Measurements from ENCODE around the gene ATG16L1. TPM values are rescaled to one million over a fixed set of nuclear protein-coding genes. Genes with fewer than 3 reads are reported as not detected.

ATG16L1 gene
- total RNA-seq, 2 experiments from 2014 or later, result 31.8 to 44.9 TPM

DNA sequence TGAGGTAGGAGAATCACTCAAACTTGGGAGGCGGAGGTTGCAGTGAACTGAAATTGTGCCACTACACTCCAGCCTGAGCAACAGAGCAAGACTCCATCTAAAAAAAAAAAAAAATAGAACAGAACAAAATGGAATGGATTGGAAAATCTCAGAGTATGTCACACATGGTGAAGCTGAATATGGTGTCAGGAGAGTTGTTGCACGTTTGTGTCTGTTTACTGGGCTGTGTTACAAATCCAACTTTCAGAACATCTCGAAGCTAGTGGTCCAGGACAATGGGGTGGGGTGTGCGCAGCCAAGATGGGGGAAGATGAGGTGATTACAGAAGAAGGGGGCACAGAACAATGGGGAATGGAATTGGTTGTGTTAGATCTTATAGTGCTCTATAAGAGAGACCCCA lies 73.8 kb downstream of the ATG16L1 start:
- POLR2A ChIA-PET, result interaction anchor here (0.6 kb wide), 1 partner anchor 90 kb away, joined by 6 read pairs; no protein-coding TSS in a partner anchor
- CTCF ChIA-PET (ENCODE audit: unreplicated experiment), result interaction anchor here (0.6 kb wide), 1 partner anchor 19 kb away, joined by 3 read pairs; no protein-coding TSS in a partner anchor
- H3K4me1 ChIP-seq (ENCODE audit: insufficient read depth, low read length, poor library complexity, severe bottlenecking), result no peaks in the 10 kb centered on the region

GRCh38 chr2:233325814-233326213 lies 74.3 kb downstream of the ATG16L1 start:
- no peaks in the 10 kb centered on the region for H3K4me1 ChIP-seq (ENCODE audit: insufficient read depth, low read length, poor library complexity, severe bottlenecking)

More for the DNA sequence above, 73.8 kb downstream of the ATG16L1 start:
- Histone ChIP-seq H3K79me2 (ENCODE audit: insufficient read depth, low read depth, low read length) (no peaks in the 10 kb centered on the region), H4K20me1 (ENCODE audit: insufficient read depth, low read length) (no peaks in the 10 kb centered on the region), H2AFZ (ENCODE audit: low read length) (no peak overlapping the region), H3K4me3 (ENCODE audit: low read depth, low read length, poor library complexity, severe bottlenecking) (no peak overlapping the region), H3K9me2 (ENCODE audit: insufficient read depth, low read length) (no peaks in the 10 kb centered on the region), H3K36me3 (ENCODE audit: insufficient read depth, low read length) (no peaks in the 10 kb centered on the region), H3K27ac (ENCODE audit: low read depth, low read length, poor library complexity, severe bottlenecking) (no peak overlapping the region), H3K4me2 (ENCODE audit: low read length) (no peak overlapping the region), H3K9me3 (ENCODE audit: low read length) (no peaks in the 10 kb centered on the region)
- no peak for DNase-seq (ENCODE audit: low spot score)
- BruUV-seq (replicated peaks), result no TSS peak
- intact Hi-C loops (cut with micrococcal nuclease; ENCODE audit: unreplicated experiment), result no loop called here
- TF ChIP-seq EZH2phosphoT487 (IDR thresholded peaks at IDR 0.05; ENCODE audit: borderline replicate concordance, low read depth, low read length), result no peak
- TF ChIP-seq, protein P1, sequence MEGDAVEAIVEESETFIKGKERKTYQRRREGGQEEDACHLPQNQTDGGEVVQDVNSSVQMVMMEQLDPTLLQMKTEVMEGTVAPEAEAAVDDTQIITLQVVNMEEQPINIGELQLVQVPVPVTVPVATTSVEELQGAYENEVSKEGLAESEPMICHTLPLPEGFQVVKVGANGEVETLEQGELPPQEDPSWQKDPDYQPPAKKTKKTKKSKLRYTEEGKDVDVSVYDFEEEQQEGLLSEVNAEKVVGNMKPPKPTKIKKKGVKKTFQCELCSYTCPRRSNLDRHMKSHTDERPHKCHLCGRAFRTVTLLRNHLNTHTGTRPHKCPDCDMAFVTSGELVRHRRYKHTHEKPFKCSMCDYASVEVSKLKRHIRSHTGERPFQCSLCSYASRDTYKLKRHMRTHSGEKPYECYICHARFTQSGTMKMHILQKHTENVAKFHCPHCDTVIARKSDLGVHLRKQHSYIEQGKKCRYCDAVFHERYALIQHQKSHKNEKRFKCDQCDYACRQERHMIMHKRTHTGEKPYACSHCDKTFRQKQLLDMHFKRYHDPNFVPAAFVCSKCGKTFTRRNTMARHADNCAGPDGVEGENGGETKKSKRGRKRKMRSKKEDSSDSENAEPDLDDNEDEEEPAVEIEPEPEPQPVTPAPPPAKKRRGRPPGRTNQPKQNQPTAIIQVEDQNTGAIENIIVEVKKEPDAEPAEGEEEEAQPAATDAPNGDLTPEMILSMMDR (conservative IDR thresholded peaks at IDR 0.05; ENCODE audit: low read length), result no peak

DNA sequence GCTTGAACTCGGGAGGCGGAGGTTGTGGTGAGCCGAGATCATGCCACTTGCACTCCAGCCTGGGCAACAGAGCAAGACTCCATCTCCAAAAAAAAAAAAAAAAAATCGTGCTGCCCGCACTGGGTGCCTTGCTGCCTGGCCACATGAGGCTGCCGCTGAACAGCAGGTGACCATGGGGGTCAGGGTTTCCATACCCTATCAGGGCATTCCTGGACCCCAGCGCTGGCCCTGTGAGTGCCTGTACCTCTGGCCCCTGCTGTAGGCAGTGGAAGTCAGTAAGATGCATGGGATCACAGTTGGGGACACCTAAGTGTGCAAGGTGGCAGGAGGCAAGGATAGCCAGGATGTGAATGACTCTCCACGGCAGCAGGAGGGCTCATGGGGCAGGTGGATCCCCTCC lies 75.0 kb downstream of the ATG16L1 start:
- H4K20me1 ChIP-seq (ENCODE audit: insufficient read depth, low read length), result no peaks in the 10 kb centered on the region
- CTCF ChIA-PET (ENCODE audit: unreplicated experiment), result no interaction called here
- TF ChIP-seq EZH2phosphoT487 (IDR thresholded peaks at IDR 0.05; ENCODE audit: borderline replicate concordance, low read depth, low read length), result no peak
- TF ChIP-seq, protein P1 (conservative IDR thresholded peaks at IDR 0.05; ENCODE audit: low read length), result no peak
- H3K4me2 ChIP-seq (ENCODE audit: low read length), result no peak overlapping the region
- H3K9me3 ChIP-seq (ENCODE audit: low read length), result no peaks in the 10 kb centered on the region
- no TSS peak for BruUV-seq (replicated peaks)
- no peaks in the 10 kb centered on the region for H3K79me2 ChIP-seq (ENCODE audit: insufficient read depth, low read depth, low read length)
- no peak overlapping the region for H3K27ac ChIP-seq (ENCODE audit: low read depth, low read length, poor library complexity, severe bottlenecking)
- peaks cover 7% of the 10 kb centered on the region for H3K4me1 ChIP-seq (ENCODE audit: insufficient read depth, low read length, poor library complexity, severe bottlenecking)
- H2AFZ ChIP-seq (ENCODE audit: low read length), result no peak overlapping the region
- intact Hi-C loops (cut with micrococcal nuclease; ENCODE audit: unreplicated experiment), result no loop called here
- H3K36me3 ChIP-seq (ENCODE audit: insufficient read depth, low read length), result no peaks in the 10 kb centered on the region
- POLR2A ChIA-PET, result interaction anchor here (0.7 kb wide), 3 partner anchors 17 to 276 kb away, joined by 3 to 4 read pairs (median 4); no protein-coding TSS in a partner anchor
- no peak overlapping the region for H3K4me3 ChIP-seq (ENCODE audit: low read depth, low read length, poor library complexity, severe bottlenecking)
- H3K9me2 ChIP-seq (ENCODE audit: insufficient read depth, low read length), result no peaks in the 10 kb centered on the region
- DNase-seq (ENCODE audit: low spot score), result no peak

More at GRCh38 chr2:233325814-233326213, 74.3 kb downstream of the ATG16L1 start:
- H2AFZ ChIP-seq (ENCODE audit: low read length), result no peak overlapping the region
- intact Hi-C loops (cut with micrococcal nuclease; ENCODE audit: unreplicated experiment), result no loop called here
- H3K36me3 ChIP-seq (ENCODE audit: insufficient read depth, low read length), result no peaks in the 10 kb centered on the region
- no peak overlapping the region for H3K27ac ChIP-seq (ENCODE audit: low read depth, low read length, poor library complexity, severe bottlenecking)
- H3K4me2 ChIP-seq (ENCODE audit: low read length), result no peak overlapping the region
- no peaks in the 10 kb centered on the region for H4K20me1 ChIP-seq (ENCODE audit: insufficient read depth, low read length)
- H3K79me2 ChIP-seq (ENCODE audit: insufficient read depth, low read depth, low read length), result no peaks in the 10 kb centered on the region
- no TSS peak for BruUV-seq (replicated peaks)
- no peak overlapping the region for H3K4me3 ChIP-seq (ENCODE audit: low read depth, low read length, poor library complexity, severe bottlenecking)
- no peak for TF ChIP-seq EZH2phosphoT487 (IDR thresholded peaks at IDR 0.05; ENCODE audit: borderline replicate concordance, low read depth, low read length)
- TF ChIP-seq, protein P1 (conservative IDR thresholded peaks at IDR 0.05; ENCODE audit: low read length), result no peak
- H3K9me2 ChIP-seq (ENCODE audit: insufficient read depth, low read length), result no peaks in the 10 kb centered on the region
- no peaks in the 10 kb centered on the region for H3K9me3 ChIP-seq (ENCODE audit: low read length)
- ChIA-PET CTCF (ENCODE audit: unreplicated experiment) (interaction anchor here (0.6 kb wide), 1 partner anchor 19 kb away, joined by 3 read pairs; no protein-coding TSS in a partner anchor), POLR2A (interaction anchor here (0.6 to 0.7 kb wide), 4 partner anchors 18 to 277 kb away, joined by 3 to 6 read pairs (median 4); no protein-coding TSS in a partner anchor)
- no peak for DNase-seq (ENCODE audit: low spot score)
